Immature natural killer cell (primary cell): ENCODE results near the gene KIF20B. TPM values are rescaled to one million over a fixed set of nuclear protein-coding genes. Genes with fewer than 3 reads are reported as not detected.

Experiments
- DNase-seq, 3 donors: peaks; one replicate each; pipeline ENCODE4 v3.0.0; 2022; ENCODE audit warnings: mixed read lengths in 1 of 3
- H3K27ac Mint-ChIP-seq, 6 donors: one replicate each; pipeline ENCODE4 v1.8.0; 2020; ENCODE audit warnings: mixed read lengths in 6 of 6, mild to moderate bottlenecking in 5 of 6, inconsistent platforms in 4 of 6, moderate library complexity in 3 of 6
- H3K27me3 Mint-ChIP-seq, 3 donors: one replicate each; pipeline ENCODE4 v1.8.0; 2020 to 2021; ENCODE audit warnings: low read depth in 3 of 3, mild to moderate bottlenecking in 3 of 3, mixed read lengths in 3 of 3, moderate library complexity in 3 of 3, inconsistent platforms in 1 of 3
- H3K36me3 Mint-ChIP-seq, 3 donors: one replicate each; pipeline ENCODE4 v1.8.0; 2020; ENCODE audit warnings: mixed read lengths in 3 of 3, inconsistent platforms in 2 of 3, mild to moderate bottlenecking in 2 of 3
- H3K4me1 Mint-ChIP-seq, 2 donors: one replicate each; pipeline ENCODE4 v1.8.0; 2020; ENCODE audit warnings: inconsistent platforms in 2 of 2, mild to moderate bottlenecking in 2 of 2, mixed read lengths in 2 of 2, moderate library complexity in 1 of 2
- H3K4me3 Mint-ChIP-seq, 5 donors: one replicate each; pipeline ENCODE4 v1.8.0; 2020; ENCODE audit warnings: mild to moderate bottlenecking in 5 of 5, mixed read lengths in 5 of 5, inconsistent platforms in 3 of 5, moderate library complexity in 3 of 5
- H3K9me3 Mint-ChIP-seq, 6 donors: one replicate each; pipeline ENCODE4 v1.8.0; 2020; ENCODE audit warnings: mild to moderate bottlenecking in 6 of 6, mixed read lengths in 6 of 6, inconsistent platforms in 4 of 6, moderate library complexity in 3 of 6
- polyA plus RNA-seq, 3 donors: library from polyadenylated mRNA; unstranded; fragments of 300-500 nt; fragmentation: Illumina TruSeq; gene quantifications; one replicate each; pipeline ENCODE4 v1.2.3, GENCODE V29; 2021

The KIF20B gene
- polyA plus RNA-seq, 3 donors from 2014 or later: 6.1 to 17.0 (median 8.6) TPM

- Mint-ChIP-seq H3K9me3 (no peaks in the 10 kb centered on the region), H3K27ac (no peak overlapping the region), H3K27me3 (peaks cover 0 to 6% (median 1%) of the 10 kb centered on the region in 3 donors), H3K4me3 (no peak overlapping the region), H3K4me1 (no peaks in the 10 kb centered on the region), H3K36me3 (no peaks in the 10 kb centered on the region)
- no peak for DNase-seq
These were observed 32.9 kb upstream of the KIF20B start for GRCh38 chr10:89668386-89669071.

GRCh38 chr10:89669985-89670384 is 31.4 kb upstream of the KIF20B start:
- H3K27ac Mint-ChIP-seq: no peak overlapping the region
- no peaks in the 10 kb centered on the region for H3K4me1 Mint-ChIP-seq
- H3K27me3 Mint-ChIP-seq: peaks cover 0 to 8% (median under 1%) of the 10 kb centered on the region in 3 donors
- DNase-seq: no peak
- H3K4me3 Mint-ChIP-seq: no peak overlapping the region
- no peaks in the 10 kb centered on the region for H3K36me3 Mint-ChIP-seq
- no peaks in the 10 kb centered on the region for H3K9me3 Mint-ChIP-seq

GRCh38 chr10:89670926-89671325 is 30.5 kb upstream of the KIF20B start:
- DNase-seq: no peak
- peaks cover 0 to 8% (median 0%) of the 10 kb centered on the region in 3 donors for H3K27me3 Mint-ChIP-seq
- no peak overlapping the region for H3K27ac Mint-ChIP-seq
- H3K36me3 Mint-ChIP-seq: no peaks in the 10 kb centered on the region
- H3K9me3 Mint-ChIP-seq: no peaks in the 10 kb centered on the region
- no peak overlapping the region for H3K4me3 Mint-ChIP-seq
- no peaks in the 10 kb centered on the region for H3K4me1 Mint-ChIP-seq

GRCh38 chr10:89677341-89677740 is 24.0 kb upstream of the KIF20B start:
- peaks cover 0 to 1% (median 0%) of the 10 kb centered on the region in 6 donors for H3K9me3 Mint-ChIP-seq
- no peak overlapping the region for H3K4me3 Mint-ChIP-seq
- H3K36me3 Mint-ChIP-seq: no peaks in the 10 kb centered on the region
- H3K4me1 Mint-ChIP-seq: no peaks in the 10 kb centered on the region
- no peak for DNase-seq
- peaks cover 0 to 15% (median 4%) of the 10 kb centered on the region in 3 donors for H3K27me3 Mint-ChIP-seq
- no peak overlapping the region for H3K27ac Mint-ChIP-seq

GRCh38 chr10:89679986-89680385 is 21.4 kb upstream of the KIF20B start:
- Mint-ChIP-seq H3K36me3 (no peaks in the 10 kb centered on the region), H3K4me3 (no peak overlapping the region), H3K27ac (no peak overlapping the region), H3K4me1 (no peaks in the 10 kb centered on the region), H3K9me3 (peaks cover 0 to 1% (median 0%) of the 10 kb centered on the region in 6 donors), H3K27me3 (peaks cover 0 to 13% (median 4%) of the 10 kb centered on the region in 3 donors)
- no peak for DNase-seq

- Mint-ChIP-seq H3K27me3 (peaks cover 0 to 17% (median 6%) of the 10 kb centered on the region in 3 donors), H3K27ac (peak overlapping the region in 1 of 6 donors; percentile 12), H3K9me3 (peaks cover 0 to 1% (median 0%) of the 10 kb centered on the region in 6 donors), H3K4me3 (no peak overlapping the region), H3K36me3 (no peaks in the 10 kb centered on the region), H3K4me1 (peaks cover 0 to 5% of the 10 kb centered on the region in 2 donors)
- DNase-seq: no peak
These were observed 17.5 kb upstream of the KIF20B start for GRCh38 chr10:89683883-89684282.

- H3K36me3 Mint-ChIP-seq: no peaks in the 10 kb centered on the region
- H3K27ac Mint-ChIP-seq: no peak overlapping the region
- peaks cover 0 to 1% (median 0%) of the 10 kb centered on the region in 6 donors for H3K9me3 Mint-ChIP-seq
- H3K4me3 Mint-ChIP-seq: no peak overlapping the region
- H3K4me1 Mint-ChIP-seq: peaks cover 0 to 5% of the 10 kb centered on the region in 2 donors
- peaks cover 0 to 17% (median 6%) of the 10 kb centered on the region in 3 donors for H3K27me3 Mint-ChIP-seq
- DNase-seq: no peak
These were observed 16.8 kb upstream of the KIF20B start for GRCh38 chr10:89684604-89685003.

- DNase-seq: no peak
- peaks cover 0 to 12% (median 5%) of the 10 kb centered on the region in 3 donors for H3K27me3 Mint-ChIP-seq
- peaks cover 0 to 5% of the 10 kb centered on the region in 2 donors for H3K4me1 Mint-ChIP-seq
- no peaks in the 10 kb centered on the region for H3K9me3 Mint-ChIP-seq
- H3K4me3 Mint-ChIP-seq: no peak overlapping the region
- H3K36me3 Mint-ChIP-seq: no peaks in the 10 kb centered on the region
- no peak overlapping the region for H3K27ac Mint-ChIP-seq
These were observed 15.5 kb upstream of the KIF20B start for GRCh38 chr10:89685936-89686335.

- H3K36me3 Mint-ChIP-seq: peaks cover 0 to 5% (median 4%) of the 10 kb centered on the region in 3 donors
- no peak overlapping the region for H3K27ac Mint-ChIP-seq
- no peaks in the 10 kb centered on the region for H3K9me3 Mint-ChIP-seq
- H3K4me1 Mint-ChIP-seq: peaks cover 0 to 5% of the 10 kb centered on the region in 2 donors
- no peak overlapping the region for H3K4me3 Mint-ChIP-seq
- H3K27me3 Mint-ChIP-seq: peaks cover 0 to 7% (median 4%) of the 10 kb centered on the region in 3 donors
- DNase-seq: no peak
These were observed 11.4 kb upstream of the KIF20B start for GRCh38 chr10:89690027-89690426.

- Mint-ChIP-seq H3K9me3 (no peaks in the 10 kb centered on the region), H3K27me3 (peaks cover 0 to 4% (median 2%) of the 10 kb centered on the region in 3 donors), H3K27ac (no peak overlapping the region), H3K36me3 (peaks cover 0 to 5% (median 4%) of the 10 kb centered on the region in 3 donors), H3K4me1 (no peaks in the 10 kb centered on the region), H3K4me3 (no peak overlapping the region)
- DNase-seq: no peak
These were observed 9.0 kb upstream of the KIF20B start for GRCh38 chr10:89692416-89692815.

GRCh38 chr10:89693176-89693575 is 8.2 kb upstream of the KIF20B start:
- peaks cover 0 to 5% (median 4%) of the 10 kb centered on the region in 3 donors for H3K36me3 Mint-ChIP-seq
- no peak overlapping the region for H3K27ac Mint-ChIP-seq
- no peaks in the 10 kb centered on the region for H3K4me1 Mint-ChIP-seq
- peaks cover 0 to 4% (median 0%) of the 10 kb centered on the region in 3 donors for H3K27me3 Mint-ChIP-seq
- no peak for DNase-seq
- no peaks in the 10 kb centered on the region for H3K9me3 Mint-ChIP-seq
- no peak overlapping the region for H3K4me3 Mint-ChIP-seq

- H3K4me3 Mint-ChIP-seq: no peak overlapping the region
- H3K36me3 Mint-ChIP-seq: peaks cover 0 to 5% (median 4%) of the 10 kb centered on the region in 3 donors
- no peaks in the 10 kb centered on the region for H3K9me3 Mint-ChIP-seq
- H3K4me1 Mint-ChIP-seq: peaks cover 0 to 6% of the 10 kb centered on the region in 2 donors
- H3K27me3 Mint-ChIP-seq: peaks cover 0 to 4% (median 0%) of the 10 kb centered on the region in 3 donors
- no peak for DNase-seq
- H3K27ac Mint-ChIP-seq: no peak overlapping the region
These were observed 6.1 kb upstream of the KIF20B start for GRCh38 chr10:89695307-89695706.

GRCh38 chr10:89697946-89698345 is 3.4 kb upstream of the KIF20B start:
- H3K4me3 Mint-ChIP-seq: no peak overlapping the region
- no peak for DNase-seq
- no peak overlapping the region for H3K27ac Mint-ChIP-seq
- no peaks in the 10 kb centered on the region for H3K9me3 Mint-ChIP-seq
- H3K36me3 Mint-ChIP-seq: peaks cover 0 to 5% (median 3%) of the 10 kb centered on the region in 3 donors
- H3K4me1 Mint-ChIP-seq: peaks cover 21 to 29% of the 10 kb centered on the region in 2 donors
- peaks cover 0 to 2% (median 0%) of the 10 kb centered on the region in 3 donors for H3K27me3 Mint-ChIP-seq

- peaks cover 0 to 2% (median 0%) of the 10 kb centered on the region in 3 donors for H3K27me3 Mint-ChIP-seq
- H3K36me3 Mint-ChIP-seq: no peaks in the 10 kb centered on the region
- peaks cover 21 to 34% of the 10 kb centered on the region in 2 donors for H3K4me1 Mint-ChIP-seq
- DNase-seq: no peak
- peak overlapping the region in 1 of 6 donors; percentile 31 for H3K27ac Mint-ChIP-seq
- no peaks in the 10 kb centered on the region for H3K9me3 Mint-ChIP-seq
- H3K4me3 Mint-ChIP-seq: peak overlapping the region in 4 of 5 donors; percentile 50 to 96 (median 70)
These were observed 1.8 kb upstream of the KIF20B start for GRCh38 chr10:89699581-89700064.
